Mononuclear cell (primary cell): ENCODE data around the gene HELZ2. TPM values are rescaled to one million over a fixed set of nuclear protein-coding genes. Genes with fewer than 3 reads are reported as not detected.

Experiments
- H3K27me3 ChIP-seq: 2 replicates; pipeline ENCODE4 v1.6.0; 2011; ENCODE audit warnings: low read length, control low read depth; ENCODE audit not compliant: insufficient read depth
- H3K4me1 ChIP-seq: 2 replicates; pipeline ENCODE4 v1.5.1; 2011; ENCODE audit warnings: mild to moderate bottlenecking, low read length, control low read depth; ENCODE audit not compliant: insufficient read depth
- H3K4me3 ChIP-seq: 2 replicates; pipeline ENCODE4 v1.5.1; 2011; ENCODE audit warnings: mild to moderate bottlenecking, low read length, moderate library complexity
- H3K9me3 ChIP-seq: 2 replicates; pipeline ENCODE4 v1.5.1; 2011; ENCODE audit warnings: low read depth, mild to moderate bottlenecking, control low read depth, low read length
- total RNA-seq: library from RNA; depleted of rRNA; stranded (reverse); fragments of >200 nt; gene quantifications from one replicate; pipeline ENCODE4 v1.2.3, GENCODE V29; 2012

HELZ2 gene
- total RNA-seq, 1 donor: 49.0 TPM

GRCh38 chr20:63525185-63525584, 48.9 kb downstream of the HELZ2 start:
- Histone ChIP-seq H3K4me1 (peaks cover 20% of the 10 kb centered on the region), H3K4me3 (no peak overlapping the region), H3K27me3 (no peaks in the 10 kb centered on the region), H3K9me3 (no peaks in the 10 kb centered on the region)

Other genes with a start within 250 kb of the HELZ2 start
- not detected for gene CHRNA4, start 212.9 kb downstream of the HELZ2 start, total RNA-seq
- gene KCNQ2, start 101.6 kb downstream of the HELZ2 start, total RNA-seq: under 0.01 TPM
- gene EEF1A2, start 75.2 kb downstream of the HELZ2 start, total RNA-seq: 0.73 TPM
- 57.6 TPM for gene PPDPF, start 53.5 kb downstream of the HELZ2 start, total RNA-seq
- gene PTK6, start 36.9 kb downstream of the HELZ2 start, total RNA-seq: 0.52 TPM
- not detected for gene SRMS, start 26.5 kb downstream of the HELZ2 start, total RNA-seq
- 0.84 TPM for gene FNDC11, start 20.1 kb downstream of the HELZ2 start, total RNA-seq
- gene GMEB2, start 52.9 kb upstream of the HELZ2 start, total RNA-seq: 27.1 TPM
- 14.5 TPM for gene STMN3, start 79.2 kb upstream of the HELZ2 start, total RNA-seq
- gene RTEL1, start 84.1 kb upstream of the HELZ2 start, total RNA-seq: 5.7 TPM
- gene TNFRSF6B, start 122.4 kb upstream of the HELZ2 start, total RNA-seq: not detected
- gene ARFRP1, start 133.7 kb upstream of the HELZ2 start, total RNA-seq: 13.5 TPM
- gene ZGPAT, start 133.8 kb upstream of the HELZ2 start, total RNA-seq: 14.0 TPM
- gene LIME1, start 162.4 kb upstream of the HELZ2 start, total RNA-seq: 117 TPM
- 17.1 TPM for gene SLC2A4RG, start 165.5 kb upstream of the HELZ2 start, total RNA-seq